GM13977 (cell line): ENCODE results near the gene CAMK2D.

ENCODE experiments used
- DNase-seq: peaks from one replicate; pipeline ENCODE4 v3.0.0; 2012; ENCODE audit warnings: low spot score
- in situ Hi-C: fragments of 300-500 bp; cut with MboI; formaldehyde crosslinking; loops from one replicate; pipeline ENCODE4 v1.12.0; 2022; ENCODE audit warnings: low sequenced_read_pairs, low pct_unique_long_range_greater_than_20kb, mixed read lengths, inconsistent platforms; ENCODE audit not compliant: unreplicated experiment
- TF ChIP-seq, protein P1 (sequence below): IDR thresholded peaks from 2 replicates; pipeline ENCODE4 v1.5.1; 2012; ENCODE audit warnings: mild to moderate bottlenecking, control low read depth; ENCODE audit not compliant: insufficient read depth; ENCODE audit errors: extremely low read depth, missing control alignments

CAMK2D gene

DNA sequence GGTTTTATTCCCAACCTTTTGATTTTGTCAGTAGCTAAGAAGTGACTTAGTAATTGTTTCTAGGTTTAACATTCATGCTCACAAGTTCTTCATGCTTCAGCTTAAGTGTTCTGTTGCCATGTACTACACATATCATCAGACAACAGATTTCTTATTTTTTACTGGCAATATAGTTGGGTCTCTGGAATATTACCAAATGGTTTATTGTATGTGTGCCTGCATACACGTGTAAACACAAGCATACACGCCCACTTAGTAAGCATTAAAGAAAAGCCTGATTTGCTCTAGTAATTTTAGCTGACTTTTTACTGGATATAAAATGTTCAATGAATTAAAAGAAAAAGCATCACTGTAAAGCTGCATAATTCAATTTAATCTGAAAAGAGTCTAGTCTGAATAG lies 199.8 kb downstream of the CAMK2D start:
- DNase-seq = no peak
- in situ Hi-C loops = no loop called here
- TF ChIP-seq, protein P1, sequence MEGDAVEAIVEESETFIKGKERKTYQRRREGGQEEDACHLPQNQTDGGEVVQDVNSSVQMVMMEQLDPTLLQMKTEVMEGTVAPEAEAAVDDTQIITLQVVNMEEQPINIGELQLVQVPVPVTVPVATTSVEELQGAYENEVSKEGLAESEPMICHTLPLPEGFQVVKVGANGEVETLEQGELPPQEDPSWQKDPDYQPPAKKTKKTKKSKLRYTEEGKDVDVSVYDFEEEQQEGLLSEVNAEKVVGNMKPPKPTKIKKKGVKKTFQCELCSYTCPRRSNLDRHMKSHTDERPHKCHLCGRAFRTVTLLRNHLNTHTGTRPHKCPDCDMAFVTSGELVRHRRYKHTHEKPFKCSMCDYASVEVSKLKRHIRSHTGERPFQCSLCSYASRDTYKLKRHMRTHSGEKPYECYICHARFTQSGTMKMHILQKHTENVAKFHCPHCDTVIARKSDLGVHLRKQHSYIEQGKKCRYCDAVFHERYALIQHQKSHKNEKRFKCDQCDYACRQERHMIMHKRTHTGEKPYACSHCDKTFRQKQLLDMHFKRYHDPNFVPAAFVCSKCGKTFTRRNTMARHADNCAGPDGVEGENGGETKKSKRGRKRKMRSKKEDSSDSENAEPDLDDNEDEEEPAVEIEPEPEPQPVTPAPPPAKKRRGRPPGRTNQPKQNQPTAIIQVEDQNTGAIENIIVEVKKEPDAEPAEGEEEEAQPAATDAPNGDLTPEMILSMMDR = no peak

DNA sequence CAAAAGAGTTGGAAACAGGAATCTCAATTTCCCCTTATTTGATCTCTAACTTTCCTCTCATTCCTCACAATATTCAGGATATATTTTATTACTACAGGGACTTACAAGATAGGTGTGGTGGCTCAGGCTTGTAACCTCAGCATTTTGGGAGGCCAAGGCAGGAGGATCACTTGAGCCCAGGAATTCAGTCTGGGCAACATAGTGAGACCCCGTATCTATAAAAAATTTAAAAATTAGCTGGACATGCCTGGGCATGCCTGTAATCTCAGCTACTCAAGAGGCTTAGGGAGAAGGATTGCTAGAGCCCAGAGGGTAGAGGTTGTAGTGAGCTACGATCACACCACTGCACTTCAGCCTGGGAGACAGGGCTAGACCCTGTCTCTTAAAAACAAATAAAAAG lies 200.4 kb downstream of the CAMK2D start:
- no peak for DNase-seq
- in situ Hi-C loops = no loop called here
- TF ChIP-seq, protein P1 = no peak

DNA sequence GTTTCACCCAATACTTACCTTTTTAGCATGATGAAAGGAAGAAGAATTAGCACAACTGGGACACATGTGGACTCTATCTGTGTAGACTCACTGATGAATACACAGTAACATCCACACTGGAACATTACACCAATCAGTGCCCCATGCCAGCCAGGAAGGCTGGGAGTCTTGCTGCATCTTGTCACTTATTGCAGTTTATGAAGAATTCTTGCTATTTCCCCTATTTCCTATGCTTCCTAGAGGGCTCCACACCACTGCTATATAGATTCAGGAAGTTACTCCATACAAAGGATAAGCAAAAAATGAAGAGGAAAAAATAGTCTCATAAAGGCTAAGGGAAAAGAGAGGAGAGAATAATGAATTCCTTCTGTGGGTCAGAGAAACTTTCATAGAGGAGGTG lies 201.0 kb downstream of the CAMK2D start:
- TF ChIP-seq, protein P1 = no peak
- no peak for DNase-seq
- in situ Hi-C loops = no loop called here

DNA sequence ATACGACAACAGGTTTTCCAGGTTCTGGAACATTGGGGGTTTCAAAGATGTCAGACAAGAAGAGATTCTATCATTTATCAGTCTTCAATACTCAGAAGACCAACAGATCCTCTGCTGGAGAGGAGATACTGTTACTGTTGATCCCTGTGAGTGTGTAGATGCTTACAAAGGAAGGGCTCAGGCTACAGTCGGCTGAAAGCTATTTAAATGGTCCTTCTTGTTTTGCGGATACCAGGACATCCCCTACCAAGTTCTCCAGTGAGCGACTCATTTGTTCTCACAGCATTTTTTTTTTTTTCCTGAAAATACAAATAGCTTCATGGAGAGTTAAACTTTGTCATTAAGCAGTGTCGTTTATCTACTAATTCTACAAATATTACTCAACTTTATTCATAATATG lies 201.6 kb downstream of the CAMK2D start:
- in situ Hi-C loops = loop anchor here (10.0 kb wide), 1 partner anchor 205 kb away; the partner anchor contains the start of gene CAMK2D
- TF ChIP-seq, protein P1 = no peak
- no peak for DNase-seq

DNA sequence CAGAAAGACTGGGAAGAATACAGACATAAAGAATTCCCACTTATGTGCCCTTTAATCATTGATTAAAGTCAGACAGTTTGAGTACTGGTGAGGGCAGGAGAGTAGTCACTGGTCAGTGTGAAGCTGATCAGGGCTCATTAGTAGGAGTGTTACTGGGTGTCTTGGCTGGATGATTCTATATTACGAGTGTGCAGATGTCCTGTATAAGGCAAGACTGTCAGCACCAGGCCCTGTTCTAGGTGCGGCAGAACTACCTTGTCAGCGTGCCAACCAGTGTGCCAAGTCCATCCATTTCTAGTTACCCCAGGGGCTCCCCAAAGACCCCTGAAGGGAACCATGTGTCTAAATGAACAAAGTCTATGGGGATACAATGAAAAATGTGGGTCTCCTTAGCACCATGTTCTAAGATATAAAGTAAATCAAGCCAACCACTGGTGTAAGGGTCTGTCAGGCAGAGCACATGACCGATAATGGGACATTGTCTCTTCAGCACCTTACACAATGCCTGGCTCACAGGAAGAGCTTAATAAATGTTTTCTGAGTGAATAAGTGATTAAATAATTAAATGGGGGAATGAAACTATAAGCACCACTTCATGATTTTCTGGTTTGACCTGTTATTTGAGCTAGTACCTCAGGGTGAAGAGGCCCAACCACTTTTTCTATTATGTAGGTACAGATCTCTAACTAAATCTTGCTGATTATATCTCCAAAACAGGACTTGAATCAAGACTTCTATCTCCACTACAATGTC lies 205.0 kb downstream of the CAMK2D start:
- TF ChIP-seq, protein P1 = no peak
- in situ Hi-C loops = loop anchor here (10.0 kb wide), 1 partner anchor 208 kb away; the partner anchor contains the start of gene CAMK2D
- no peak for DNase-seq

DNA sequence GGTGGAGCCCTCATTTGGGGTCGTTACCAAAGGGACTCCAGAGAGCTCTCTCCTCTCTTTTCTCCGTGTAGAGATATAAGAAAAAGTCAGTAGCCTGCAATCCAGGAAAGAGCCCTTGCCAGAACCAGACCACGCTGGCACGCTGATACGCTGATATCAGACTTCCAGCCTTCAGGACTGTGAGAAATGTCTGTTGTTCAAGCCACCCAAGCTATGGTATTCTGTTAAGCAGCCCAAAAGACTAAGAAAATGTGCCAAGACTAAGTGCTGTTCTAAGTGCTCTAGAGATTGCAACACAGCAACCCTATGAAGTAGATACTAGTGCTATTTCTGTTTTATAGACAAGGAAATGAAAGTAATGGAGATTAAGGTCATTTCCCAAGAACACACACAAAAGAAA lies 205.7 kb downstream of the CAMK2D start:
- in situ Hi-C loops = loop anchor here (10.0 kb wide), 1 partner anchor 209 kb away; the partner anchor contains the start of gene CAMK2D
- no peak for DNase-seq

More for the DNA sequence above, 205.7 kb downstream of the CAMK2D start:
- TF ChIP-seq, protein P1 = no peak
